NOMO-1 treated with DMSO at 0.1 percent for 48 hours (cell line): ENCODE data around the gene SHB.

Experiments
- DNase-seq: peaks from one replicate; lab custom pipeline; 2025; ENCODE audit not compliant: unreplicated experiment; lab: John Stamatoyannopoulos, UW

SHB gene, protein sequence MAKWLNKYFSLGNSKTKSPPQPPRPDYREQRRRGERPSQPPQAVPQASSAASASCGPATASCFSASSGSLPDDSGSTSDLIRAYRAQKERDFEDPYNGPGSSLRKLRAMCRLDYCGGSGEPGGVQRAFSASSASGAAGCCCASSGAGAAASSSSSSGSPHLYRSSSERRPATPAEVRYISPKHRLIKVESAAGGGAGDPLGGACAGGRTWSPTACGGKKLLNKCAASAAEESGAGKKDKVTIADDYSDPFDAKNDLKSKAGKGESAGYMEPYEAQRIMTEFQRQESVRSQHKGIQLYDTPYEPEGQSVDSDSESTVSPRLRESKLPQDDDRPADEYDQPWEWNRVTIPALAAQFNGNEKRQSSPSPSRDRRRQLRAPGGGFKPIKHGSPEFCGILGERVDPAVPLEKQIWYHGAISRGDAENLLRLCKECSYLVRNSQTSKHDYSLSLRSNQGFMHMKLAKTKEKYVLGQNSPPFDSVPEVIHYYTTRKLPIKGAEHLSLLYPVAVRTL

DNA sequence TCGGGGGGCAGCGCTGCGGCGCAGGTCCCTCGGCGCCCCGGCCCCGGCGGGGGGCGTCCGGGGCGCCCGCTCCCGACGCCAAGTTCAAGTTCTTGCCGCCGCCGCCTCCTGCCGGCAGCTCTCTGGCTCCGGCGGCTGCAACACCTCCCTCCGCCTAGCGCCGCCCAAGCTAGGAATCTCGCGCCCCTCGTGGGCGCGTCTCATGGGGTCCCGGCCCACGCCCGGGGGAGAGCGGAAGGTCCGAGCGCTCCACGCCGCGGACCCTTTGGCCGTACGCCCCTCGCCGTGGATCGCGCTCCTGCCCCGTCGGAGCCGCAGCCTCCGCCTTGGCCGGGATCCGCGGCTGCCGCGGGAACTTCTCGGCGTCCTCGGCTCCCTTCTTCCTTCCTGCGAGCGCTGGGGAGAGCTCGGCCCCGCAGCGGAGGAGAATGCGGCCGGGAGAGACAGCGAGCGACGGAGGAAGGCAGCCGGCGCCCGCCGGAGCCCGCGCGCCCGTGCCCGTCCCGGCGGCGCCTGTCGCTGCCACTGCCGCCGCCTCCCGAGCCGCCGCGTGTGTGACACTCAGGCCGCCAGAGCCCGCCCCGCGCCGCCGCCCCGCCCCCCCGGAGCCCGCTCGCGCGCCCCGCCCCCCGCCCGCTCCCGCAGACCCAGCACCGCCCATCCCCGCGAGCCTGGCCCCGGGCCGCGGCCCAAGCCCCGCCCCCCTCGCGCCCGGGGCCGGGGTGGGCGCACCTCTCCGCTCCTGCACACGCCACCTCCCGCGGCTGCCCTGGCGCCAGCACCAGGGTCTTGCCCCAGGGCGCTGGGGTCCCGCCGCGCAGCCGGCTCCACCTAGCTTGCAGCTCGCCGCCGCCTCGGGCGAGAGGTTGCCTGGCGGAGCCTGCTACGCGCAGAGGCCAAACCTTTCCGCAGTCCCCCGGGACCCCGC lies at the start of gene SHB:
Gene SHB, minus strand, starts transcription at position 527 of the 928 bp plus-strand sequence. CDS start 582 bp downstream, outside the sequence.
- peak; percentile 29 for DNase-seq

DNA sequence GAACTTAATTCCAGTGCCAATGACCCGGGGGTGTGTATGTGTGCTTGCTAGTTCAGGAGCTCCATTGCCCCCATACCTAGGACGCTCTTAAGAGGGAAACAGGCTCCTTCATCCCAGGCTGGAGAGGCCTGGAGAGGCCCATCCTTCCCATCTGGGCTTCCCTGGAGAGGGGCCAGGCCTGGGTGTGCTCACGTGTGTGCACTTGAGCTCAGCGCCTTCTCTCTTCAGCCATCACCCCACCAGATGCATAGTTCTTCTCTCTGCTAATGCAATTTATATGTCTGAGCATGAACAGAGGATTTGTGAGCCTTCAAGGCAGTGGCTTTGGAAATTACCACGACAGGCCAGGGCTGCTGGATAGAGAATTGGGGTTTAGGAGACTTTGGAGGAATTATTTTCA lies 48.6 kb upstream of the SHB start:
- DNase-seq: no peak

DNA sequence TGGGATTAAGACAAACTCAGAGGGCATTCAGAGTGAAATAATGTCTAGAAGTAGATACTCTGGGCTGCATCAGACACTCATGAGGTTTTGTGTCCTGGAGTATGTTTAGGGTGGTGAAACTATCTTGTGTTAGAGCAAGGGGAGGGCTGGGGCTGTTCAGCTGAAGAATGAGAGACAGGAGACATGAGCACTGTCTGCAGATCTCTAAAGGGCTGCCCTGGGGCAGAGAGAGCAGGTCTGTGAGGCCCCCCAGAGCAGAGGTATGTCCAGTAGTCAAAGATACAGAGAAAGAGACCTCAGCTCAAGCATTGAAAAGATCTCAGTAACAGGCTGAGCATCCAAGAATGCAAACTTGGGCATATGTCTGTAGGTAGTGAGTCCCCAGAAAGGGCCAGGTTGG lies 45.9 kb upstream of the SHB start:
- no peak for DNase-seq

DNA sequence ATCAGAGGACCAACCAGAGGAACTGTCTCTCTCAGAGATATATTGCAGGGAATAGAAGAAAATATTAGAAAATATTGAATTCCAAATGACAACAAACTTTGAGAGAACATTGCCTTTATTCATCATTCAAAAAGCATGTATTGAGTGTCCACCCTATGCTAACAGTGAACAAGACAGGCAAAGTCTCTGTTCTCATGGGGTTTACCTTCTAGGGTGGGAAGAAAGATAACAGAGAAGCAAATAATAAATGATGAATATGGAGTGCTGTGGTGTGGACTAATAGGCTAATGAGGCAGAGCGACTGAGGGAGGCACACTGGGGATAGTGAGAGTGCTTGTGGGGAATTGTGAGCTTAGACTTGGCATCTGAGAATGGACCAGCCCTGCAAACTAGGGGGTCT lies 43.4 kb upstream of the SHB start:
- no peak for DNase-seq

DNA sequence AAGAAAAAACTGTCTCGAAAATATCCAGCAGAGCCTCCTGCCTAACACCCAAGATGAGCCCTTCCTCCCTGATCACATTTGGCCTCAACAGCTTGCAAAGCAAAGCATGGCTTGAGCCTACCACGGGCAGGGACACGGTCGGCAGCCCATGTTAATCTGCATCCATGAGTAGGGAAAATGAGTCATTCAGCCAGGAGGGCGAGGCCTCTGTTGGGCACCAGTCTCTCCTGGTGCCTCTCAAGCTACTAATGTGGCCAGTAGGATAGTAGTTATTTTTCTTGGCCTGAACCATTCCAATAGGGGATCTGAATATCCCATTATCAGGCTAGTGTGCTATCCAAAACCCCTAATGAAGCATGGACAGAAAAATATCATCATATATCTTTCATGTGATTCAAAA lies 43.0 kb upstream of the SHB start:
- DNase-seq: no peak

DNA sequence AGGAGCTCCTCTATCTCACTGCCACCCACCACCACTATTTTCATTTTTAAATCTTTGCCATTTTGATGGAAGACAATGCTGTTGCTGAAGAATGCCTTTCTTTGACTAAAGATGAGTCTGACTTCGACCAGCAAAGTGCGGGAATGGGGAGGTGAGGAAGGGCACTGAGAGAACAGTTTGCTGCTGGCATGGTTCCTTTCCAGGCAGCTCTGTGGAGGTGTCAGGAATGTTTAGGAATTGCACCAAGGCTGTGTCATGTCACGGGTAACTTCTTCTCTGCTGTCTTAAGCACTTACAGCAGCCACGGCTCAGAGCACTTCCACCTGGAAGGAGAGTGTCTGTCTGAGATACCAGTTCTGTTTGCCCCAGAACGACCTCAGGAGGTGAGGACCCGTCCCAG lies 41.4 kb upstream of the SHB start:
- no peak for DNase-seq

DNA sequence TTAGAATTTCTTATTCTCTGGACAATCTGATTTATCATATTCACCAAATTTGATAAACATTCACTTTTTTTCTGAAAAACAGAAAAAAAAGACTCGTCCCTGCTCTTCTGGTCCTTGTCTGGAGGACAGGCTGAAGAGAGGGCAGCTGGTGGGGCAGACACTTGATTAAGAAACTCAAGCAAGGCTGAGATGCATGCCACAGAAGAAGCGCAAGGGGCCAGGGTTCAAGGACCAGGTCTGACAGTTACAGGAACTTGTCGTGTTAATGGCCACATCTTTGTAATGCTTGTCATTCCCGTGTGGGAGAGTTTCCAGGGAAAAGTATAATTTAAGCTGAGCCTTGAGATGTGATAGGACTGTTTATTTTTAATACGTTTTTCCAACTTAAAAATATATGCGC lies 40.6 kb upstream of the SHB start:
- DNase-seq: no peak

DNA sequence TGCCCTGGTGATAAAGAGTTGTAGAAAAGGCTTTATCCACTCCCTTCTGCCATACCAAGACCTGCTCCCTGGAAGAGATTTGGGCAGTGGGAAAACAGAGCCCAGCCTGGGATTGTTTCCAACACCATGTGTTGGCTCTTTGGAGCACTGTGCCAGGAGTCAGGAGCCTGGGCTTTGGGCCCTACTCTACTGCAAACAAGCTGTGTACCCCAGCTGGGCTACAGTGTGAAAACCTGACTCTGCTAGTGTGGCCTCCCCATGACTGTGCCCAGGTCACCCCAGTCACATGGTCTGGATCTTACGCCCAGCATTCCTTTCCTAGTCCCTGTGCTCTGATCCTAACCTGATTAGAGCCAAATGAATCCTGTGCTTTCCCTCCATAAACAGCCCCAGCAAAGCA lies 39.3 kb upstream of the SHB start:
- DNase-seq: no peak

DNA sequence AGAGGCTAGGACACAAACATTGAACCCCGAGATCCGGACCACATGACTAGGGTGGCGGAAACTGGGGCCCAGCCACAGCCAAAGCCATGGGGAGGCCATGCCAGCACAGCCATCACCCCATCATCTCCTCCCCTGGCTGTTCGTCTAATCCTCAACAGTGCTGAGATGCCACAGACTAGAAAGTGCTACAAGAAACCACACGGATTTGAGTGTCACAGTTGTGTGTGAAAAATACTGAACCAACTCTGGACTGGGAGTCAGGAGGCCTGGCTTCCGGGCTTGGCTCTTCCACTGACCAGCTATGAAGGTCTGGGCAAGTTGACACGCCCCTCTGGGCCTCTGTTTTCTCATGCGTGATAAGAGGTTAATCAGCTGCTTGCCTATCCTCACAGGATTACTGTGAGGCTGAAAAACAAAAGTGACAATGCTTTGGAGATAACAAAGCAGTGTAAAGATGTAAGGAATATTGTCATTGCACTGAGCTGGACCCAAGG lies 38.8 kb upstream of the SHB start:
- no peak for DNase-seq

DNA sequence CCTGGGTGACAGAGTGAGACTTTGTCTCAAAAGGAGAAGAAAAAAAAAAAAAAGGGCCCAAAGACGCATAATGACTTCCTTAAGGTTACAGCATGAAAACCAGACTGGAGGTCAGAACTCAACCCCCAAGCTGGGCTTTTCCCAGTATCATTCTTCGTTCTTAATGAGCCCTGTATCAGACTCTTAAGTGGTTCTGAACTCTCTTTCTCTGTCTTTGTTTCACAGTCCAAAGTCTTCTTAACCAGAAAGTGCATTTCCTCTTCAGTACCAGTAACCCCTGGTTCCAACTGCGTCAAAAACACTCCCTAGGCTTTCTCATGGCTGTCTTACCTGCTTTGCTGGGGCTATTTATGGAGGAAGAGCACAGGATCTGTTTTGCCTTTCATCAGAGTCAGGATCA lies 38.4 kb upstream of the SHB start:
- no peak for DNase-seq

DNA sequence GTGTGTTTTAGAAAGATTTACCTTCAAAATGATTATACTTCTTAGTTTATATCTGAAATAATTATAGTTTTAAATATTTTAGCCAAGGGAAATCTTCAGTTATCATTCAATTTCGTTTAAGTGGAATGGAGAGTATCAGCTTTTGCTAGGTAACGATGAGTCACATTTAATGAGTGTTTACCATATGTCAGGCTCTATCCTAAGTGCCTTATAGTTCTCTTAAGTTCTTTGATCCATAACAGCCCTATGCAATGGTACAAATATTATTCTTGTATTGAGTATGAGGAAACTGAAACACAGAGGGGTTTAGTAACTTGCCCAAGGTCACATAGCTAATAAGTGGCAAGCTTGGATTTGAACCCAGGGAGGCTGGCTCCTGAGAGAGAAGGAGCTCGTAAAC lies 37.5 kb upstream of the SHB start:
- DNase-seq: no peak

DNA sequence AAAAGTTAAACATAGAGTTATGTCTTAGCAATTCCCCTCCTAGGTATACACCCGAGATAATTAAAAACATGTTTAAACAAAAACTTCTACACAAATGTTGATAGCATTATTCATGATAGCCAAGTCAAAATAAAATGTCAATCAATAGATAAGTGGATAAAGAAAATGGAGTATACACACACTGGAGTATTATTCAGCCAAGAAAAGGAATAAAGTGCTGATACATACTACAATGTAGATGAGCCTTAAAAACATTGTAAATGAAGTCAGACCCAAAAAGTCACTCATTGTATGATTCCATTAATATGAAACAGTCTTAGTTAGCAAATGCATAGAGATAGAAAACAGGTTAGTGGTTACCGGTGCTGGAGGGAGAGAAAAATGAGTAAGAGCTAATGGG lies 34.3 kb upstream of the SHB start:
- no peak for DNase-seq

DNA sequence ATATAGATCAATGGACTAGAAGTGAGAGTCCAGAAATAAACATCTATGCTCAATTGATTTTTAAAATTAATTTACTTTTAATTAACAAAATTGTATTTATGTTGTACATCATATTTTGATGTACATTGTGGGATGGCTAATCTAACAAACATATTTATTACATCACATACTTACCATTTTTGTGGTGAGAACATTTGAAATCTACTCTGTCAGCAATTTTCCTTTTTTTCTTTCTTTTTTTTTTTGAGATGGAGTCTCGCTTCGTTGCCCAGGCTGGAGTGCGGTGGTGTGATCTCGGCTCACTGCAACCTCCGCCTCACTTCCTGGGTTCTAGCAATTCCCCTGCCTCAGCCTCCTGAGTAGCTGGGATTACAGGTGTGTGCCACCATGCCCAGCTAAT lies 32.4 kb upstream of the SHB start:
- DNase-seq: no peak

DNA sequence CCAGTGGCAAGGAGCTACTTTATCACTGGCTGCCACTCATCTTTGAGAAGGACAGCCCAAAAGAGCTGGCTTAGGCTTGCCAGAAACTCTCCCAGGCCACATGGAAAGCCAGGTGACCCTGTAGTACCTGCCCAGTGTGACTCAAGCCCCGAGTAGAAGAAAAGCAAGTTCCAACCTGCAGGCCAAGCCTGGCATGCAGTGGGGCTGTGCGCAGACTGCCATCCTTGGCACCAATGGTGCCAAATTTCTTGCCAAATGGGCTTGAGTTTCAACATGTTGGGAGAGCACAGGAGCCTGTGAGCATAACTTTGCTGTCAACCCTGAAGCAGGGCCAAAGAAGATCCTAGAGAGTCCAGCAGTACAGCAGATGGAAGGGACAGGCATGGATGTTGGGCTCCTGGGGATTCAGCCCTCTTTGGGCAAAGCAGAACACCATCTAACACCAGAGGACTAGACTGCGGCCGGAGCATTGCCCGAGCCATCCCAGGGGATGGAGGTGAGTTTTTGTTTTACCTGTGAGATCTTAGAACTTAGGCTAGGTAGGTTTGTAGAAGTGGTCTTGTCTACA lies 27.3 kb upstream of the SHB start:
- DNase-seq: no peak

DNA sequence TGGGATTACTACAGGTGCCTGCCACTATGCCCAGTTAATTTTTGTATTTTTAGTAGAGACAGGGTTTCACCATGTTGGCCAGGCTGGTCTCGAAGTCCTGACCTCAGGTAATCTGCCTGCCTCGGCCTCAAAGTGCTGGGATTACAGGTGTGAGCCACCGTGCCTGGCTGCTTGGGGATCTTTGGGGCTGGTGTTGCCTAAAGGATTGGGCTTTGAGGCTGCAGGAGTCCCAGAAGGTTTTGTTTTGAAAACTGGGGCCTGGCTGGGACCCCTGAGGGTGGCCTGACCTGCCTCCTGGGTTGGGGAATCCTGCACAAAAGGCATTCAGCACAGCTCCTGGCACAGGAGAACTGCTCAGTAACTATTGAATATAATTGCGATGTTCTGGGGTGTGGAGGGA lies 25.1 kb upstream of the SHB start:
- DNase-seq: no peak

DNA sequence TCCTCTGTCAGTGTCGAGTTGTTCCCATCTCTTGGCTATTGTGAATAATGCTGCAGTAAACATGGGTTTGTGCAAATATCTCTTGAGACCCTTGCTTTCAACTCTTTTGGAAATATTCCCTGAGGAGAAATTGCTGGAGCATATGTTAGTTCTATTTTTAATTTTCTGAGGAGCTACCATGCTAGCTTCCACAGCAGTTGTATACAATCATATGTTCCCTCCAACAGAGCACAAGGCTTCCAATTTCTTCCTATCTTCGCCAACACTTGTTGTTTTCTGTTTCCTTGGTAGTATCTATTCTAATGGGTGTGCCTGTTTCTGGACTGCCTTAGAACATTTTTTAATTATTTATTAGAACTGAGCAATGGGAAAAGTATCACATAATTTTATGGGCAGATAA lies 23.6 kb upstream of the SHB start:
- no peak for DNase-seq

DNA sequence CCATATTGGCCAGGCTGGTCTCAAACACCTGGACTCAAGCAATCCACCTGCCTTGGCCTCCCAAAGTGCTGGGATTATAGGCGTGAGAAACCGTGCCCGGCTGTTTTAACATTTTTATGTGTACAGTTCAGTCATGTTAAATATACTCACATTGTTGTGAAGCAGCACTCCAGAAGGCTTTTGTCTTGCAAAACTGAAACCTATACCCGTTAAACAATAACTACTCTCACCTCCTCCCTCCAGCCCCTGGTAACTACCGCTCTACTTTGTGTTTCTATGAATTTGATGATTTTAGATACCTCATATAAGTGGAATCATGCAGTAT lies 23.1 kb upstream of the SHB start:
- no peak for DNase-seq

DNA sequence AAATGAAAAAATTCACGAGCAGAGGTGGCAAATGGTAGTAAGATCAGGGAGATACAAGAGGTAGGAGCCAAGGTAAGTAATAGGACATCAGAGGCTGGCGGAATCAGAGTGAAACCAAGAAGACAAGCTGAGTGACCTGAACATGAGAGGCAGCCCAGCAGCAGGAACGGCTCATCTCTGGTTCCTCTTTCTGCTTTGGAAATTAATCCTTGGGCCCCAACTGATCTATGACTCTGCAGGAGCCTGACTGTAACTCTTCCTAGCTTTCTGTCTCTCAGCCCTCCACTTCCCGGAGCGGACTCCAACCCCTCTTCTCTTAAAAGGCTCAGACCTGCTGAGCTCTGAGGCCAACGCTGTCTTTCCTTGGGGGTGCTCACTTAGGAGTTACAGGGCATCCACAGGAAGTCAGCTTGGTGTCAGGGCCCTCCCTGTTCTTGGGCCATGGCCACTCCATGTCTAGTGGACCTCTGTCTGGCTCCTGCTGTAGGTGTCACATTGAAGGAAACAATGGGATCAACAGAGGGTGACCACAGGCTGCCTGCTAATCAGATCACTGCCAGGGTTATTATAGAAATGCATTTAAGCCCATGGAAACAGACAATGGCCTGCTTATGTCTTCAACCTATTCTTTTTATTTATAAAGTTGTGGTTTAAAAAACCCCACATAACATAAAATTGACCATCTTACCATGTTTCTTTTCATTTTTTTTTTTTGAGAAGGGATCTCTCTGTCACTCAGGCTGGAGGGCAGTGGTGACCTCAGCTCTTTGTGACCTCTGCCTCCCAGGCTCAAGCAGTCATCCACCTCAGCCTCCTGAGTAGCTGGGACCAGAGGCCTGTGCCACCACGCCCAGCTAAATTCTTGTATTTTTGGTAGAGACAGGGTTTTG lies 22.5 kb upstream of the SHB start:
- peak; percentile 58 for DNase-seq

DNA sequence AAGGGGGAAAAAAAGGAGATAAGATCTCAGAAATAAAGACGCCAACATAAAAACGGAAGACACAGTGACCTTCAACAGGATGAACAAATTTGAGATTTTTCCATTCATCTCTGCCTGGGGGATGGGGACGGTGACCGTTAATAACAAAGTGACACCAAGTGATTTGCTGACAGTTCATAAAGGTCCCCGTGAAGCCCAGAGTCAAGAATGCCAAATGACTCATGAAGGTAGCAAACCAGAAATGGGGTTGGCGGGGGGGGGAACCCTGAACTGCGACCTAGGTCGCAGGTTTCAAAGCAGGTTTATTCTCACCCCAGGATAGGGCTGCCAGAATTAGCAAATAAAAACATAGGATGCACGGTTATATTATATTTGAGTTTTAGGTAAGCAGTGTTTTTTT lies 21.1 kb upstream of the SHB start:
- DNase-seq: no peak

DNA sequence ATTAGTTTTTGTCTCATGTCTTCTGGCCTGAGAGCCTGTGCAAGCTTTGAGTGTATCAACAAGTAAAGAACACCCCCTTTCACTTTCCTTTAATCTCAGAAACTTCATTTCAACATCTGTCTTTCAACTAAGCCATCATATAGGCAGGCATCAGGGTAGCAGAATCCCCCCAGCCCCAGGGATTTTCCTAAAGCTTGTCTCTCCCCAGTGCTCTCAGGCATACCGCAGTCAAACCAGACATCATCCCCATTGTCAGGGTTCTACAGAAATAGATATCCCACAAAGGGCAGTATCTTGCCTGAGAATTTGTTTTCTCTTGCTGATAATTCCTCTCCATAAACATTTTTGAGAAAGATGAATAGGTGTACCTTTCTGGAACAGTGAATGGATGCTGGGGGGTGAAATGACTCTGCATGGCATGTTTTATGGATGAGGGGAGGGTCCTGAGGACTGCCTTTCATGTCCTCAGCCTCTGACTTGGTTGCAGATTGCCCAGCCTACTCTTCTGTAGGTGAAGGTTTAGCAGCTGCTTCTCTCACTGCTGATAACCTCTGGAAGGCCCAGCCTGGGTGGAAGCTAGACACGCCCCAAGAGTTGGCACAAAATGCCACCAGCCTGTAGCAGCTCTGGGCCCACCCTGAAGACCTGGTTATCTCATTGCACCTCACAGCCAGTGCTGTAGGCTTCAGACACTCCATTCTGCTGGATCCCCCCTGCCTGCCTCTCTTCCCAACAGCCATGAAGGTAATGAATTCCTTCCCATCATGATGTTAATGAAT lies 20.5 kb upstream of the SHB start:
- no peak for DNase-seq
